LNCaP clone FGC (cell line): ENCODE measurements around the gene FGF7.
"Not testable (repeated sequence)": the region's sequence is repeated elsewhere in the genome, so short reads cannot be mapped to it uniquely, and the experiment has no call there.

Source experiments
- DNase-seq: peaks from one replicate; pipeline ENCODE4 v3.0.0-alpha.2; 2011; ENCODE audit warnings: low read depth
- H3K4me3 ChIP-seq: 2 replicates; pipeline ENCODE4 v1.5.1; 2011; ENCODE audit warnings: mild to moderate bottlenecking, low read depth, low read length, control low read depth
- TF ChIP-seq, protein P1 (sequence below): IDR thresholded peaks from 2 replicates; pipeline ENCODE4 v1.5.1; 2012; ENCODE audit warnings: mild to moderate bottlenecking; ENCODE audit not compliant: control insufficient read depth, insufficient read depth; ENCODE audit errors: extremely low read depth

FGF7 gene, protein sequence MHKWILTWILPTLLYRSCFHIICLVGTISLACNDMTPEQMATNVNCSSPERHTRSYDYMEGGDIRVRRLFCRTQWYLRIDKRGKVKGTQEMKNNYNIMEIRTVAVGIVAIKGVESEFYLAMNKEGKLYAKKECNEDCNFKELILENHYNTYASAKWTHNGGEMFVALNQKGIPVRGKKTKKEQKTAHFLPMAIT

DNA sequence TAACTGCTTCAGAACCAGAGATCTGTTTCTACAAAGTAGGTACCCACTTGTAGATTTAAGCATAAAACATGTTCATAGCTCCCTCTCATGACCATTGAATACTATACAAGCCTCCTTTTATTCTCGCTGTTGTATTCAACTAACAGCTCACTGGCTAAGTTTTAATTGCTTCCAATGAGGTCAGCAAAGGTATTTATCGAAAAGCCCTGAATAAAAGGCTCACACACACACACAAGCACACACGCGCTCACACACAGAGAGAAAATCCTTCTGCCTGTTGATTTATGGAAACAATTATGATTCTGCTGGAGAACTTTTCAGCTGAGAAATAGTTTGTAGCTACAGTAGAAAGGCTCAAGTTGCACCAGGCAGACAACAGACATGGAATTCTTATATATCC lies at the start of gene FGF7:
TSS of gene FGF7 (plus strand) at position 222 of the 400 bp plus-strand sequence. CDS start 1,056 bp downstream, outside the sequence.
- no peak for DNase-seq
- TF ChIP-seq, protein P1, sequence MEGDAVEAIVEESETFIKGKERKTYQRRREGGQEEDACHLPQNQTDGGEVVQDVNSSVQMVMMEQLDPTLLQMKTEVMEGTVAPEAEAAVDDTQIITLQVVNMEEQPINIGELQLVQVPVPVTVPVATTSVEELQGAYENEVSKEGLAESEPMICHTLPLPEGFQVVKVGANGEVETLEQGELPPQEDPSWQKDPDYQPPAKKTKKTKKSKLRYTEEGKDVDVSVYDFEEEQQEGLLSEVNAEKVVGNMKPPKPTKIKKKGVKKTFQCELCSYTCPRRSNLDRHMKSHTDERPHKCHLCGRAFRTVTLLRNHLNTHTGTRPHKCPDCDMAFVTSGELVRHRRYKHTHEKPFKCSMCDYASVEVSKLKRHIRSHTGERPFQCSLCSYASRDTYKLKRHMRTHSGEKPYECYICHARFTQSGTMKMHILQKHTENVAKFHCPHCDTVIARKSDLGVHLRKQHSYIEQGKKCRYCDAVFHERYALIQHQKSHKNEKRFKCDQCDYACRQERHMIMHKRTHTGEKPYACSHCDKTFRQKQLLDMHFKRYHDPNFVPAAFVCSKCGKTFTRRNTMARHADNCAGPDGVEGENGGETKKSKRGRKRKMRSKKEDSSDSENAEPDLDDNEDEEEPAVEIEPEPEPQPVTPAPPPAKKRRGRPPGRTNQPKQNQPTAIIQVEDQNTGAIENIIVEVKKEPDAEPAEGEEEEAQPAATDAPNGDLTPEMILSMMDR: no peak
- H3K4me3 ChIP-seq: no peak within 1 kb of the TSS

DNA sequence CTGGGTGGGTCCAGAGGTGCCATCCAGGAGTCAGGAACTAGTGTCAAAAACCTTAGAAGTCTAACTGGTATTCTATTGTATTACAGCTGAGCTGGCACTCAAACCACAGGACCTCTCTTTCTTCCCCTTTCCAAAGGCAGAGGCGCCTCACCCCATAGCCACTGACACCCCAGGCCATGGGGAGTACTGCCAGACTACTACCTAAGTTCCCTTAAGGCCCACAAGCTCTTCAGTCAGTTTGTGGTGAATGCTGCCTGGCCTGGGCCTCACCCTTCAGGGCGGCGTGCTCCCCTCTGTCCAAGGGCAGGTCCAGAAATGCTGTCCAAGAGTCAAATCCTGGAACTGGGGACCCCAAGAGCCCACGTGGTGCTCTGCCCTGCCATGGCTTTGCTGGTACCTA lies 43.0 kb upstream of the FGF7 start:
- TF ChIP-seq, protein P1: no peak
- no peak for DNase-seq

DNA sequence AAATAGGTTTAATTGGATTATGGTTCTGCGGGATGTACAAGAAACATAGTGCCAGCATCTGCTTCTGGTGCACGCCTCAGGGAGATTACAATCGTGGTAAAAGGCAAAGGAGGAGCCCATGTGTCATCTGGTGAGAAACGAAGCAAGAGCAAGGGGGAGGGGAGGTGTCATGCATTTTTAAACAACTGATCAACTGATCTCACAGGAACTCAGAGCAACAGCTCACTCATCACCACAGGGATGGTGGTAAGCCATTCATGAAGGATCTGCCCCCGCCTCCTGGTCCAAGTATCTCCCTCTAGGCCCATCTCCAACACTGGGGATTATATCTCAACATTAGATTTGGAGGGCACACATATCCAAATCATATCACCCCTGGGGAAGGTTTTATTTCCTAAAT lies 42.1 kb upstream of the FGF7 start:
- TF ChIP-seq, protein P1: no peak
- DNase-seq: no peak
- H3K4me3 ChIP-seq: no peak overlapping the region

More for the DNA sequence above, 43.0 kb upstream of the FGF7 start:
- H3K4me3 ChIP-seq: no peak overlapping the region

DNA sequence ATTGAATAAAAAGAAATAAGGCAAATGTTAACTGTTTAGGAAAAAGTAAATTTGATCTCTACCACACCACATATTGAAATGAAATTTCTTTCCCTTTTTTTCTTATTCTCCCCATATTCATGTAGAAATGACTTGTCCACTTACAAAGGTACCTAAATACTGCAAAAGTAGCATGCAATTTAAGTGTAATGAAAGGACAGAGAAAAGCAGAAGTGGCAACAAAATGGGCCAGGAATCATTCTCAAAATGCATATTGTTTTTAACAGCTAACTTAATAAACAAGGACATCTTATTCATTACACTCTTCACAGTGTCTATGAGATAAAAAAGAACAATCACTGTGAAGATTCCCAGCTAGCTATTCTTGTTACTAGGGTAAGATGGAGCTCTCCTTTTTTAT lies 40.6 kb upstream of the FGF7 start:
- TF ChIP-seq, protein P1: no peak
- DNase-seq: no peak
- no peak overlapping the region for H3K4me3 ChIP-seq

DNA sequence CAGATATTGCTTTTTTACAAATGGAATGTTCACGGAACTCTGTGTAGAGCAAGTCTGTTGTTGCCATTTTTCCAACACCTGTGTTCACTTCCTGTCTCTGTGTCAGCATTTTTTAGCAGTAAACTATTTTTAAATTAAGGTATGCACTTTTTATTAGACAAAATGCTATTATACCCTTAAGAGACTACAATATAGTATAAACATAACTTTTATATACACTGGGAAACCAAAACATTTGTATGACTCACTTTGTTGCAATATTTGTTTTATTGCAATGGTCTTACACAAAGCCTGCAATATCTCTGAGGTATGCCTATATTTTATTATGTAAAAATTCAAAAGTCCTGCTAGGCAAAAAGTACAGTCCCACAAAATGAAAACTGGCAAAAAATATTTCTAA lies 39.8 kb upstream of the FGF7 start:
- no peak overlapping the region for H3K4me3 ChIP-seq
- TF ChIP-seq, protein P1: no peak
- DNase-seq: no peak

DNA sequence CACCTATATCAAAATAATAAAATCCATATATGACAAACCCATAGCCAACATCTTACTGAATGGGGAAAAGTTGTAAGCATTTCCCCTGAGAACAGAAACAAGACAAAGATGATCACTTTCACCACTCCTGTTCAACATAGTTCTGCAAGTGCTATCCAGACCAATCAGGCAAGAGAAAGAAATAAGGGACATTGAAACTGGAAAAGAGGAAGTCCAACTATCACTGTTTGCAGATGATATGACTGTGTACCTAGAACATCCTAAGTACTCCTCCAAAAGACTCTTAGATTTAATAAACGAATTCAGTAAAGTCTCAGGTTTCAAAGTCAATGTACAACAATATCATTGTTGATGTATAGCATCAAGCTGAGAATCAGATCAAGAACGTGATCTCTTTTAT lies 35.6 kb upstream of the FGF7 start:
- TF ChIP-seq, protein P1: no peak
- DNase-seq: no peak
- H3K4me3 ChIP-seq: no peak overlapping the region

DNA sequence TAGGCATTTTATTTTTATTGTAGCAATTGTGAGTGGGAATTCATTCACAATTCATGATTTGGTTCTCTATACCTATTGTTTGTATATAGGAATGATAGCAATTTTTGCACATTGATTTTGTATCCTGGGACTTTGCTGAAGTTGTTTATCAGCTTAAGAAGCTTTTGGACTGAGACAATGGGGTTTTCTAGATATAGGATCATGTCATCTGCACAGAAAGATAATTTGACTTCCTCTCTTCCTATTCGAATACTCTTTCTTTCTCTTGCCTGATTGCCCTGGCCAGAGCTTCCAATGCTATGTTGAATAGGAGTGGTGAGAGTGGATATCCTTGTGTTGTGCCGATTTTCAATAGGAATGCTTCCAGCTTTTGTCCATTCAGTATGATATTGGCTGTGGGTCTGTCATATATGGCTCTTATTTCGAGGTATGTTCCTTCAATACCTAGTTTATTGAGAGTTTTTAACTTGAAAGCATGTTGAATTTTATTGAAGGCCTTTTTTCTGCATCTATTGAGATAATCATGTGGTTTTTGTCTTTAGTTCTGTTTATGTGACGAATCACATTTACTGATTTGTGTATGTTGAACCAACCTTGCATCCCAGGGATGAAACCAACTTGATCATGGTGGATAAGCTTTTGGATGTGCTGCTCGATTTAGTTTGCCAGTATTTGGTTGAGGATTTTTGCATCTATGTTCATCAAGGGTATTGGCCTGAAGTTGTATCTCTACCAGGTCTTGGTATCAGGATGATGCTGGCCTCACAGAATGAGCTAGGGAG lies 20.3 kb upstream of the FGF7 start:
- not testable (repeated sequence) for DNase-seq, H3K4me3 ChIP-seq
